ENCODE measurements around the gene MRFAP1L1. TPM values are rescaled to one million over a fixed set of nuclear protein-coding genes. Genes with fewer than 3 reads are reported as not detected.

MRFAP1L1 gene
- total and polyA plus RNA-seq, 9 of the 15 experiments (the other 6 are each of a cell fraction or from before 2014, with no cell fraction given): 37.6 to 111 (median 83.8) TPM

GRCh38 chr4:6703786-6704185 lies 5.9 kb downstream of the MRFAP1L1 start (continued):
- no peak for TF ChIP-seq PREB (CRISPR knock-in tag; IDR thresholded peaks at IDR 0.05)
- no peak for TF ChIP-seq SMARCB1 (IDR thresholded peaks at IDR 0.05; ENCODE audit: insufficient read length, low read depth)
- no peak for TF ChIP-seq PPARD (CRISPR knock-in tag; IDR thresholded peaks at IDR 0.05)
- peak; percentile 69 for TF ChIP-seq THRA (IDR thresholded peaks at IDR 0.05)
- TF ChIP-seq JUND (IDR thresholded peaks at IDR 0.05; ENCODE audit: borderline replicate concordance, low read depth, low read length): peak; percentile 67; the same call in 1 of the 2 replicates
- peak; percentile 57; the same call in 1 of the 3 replicates for TF ChIP-seq JUND (tag; IDR thresholded peaks at IDR 0.05; ENCODE audit: borderline replicate concordance, low read depth, low read length)
- TF ChIP-seq ESRRA (IDR thresholded peaks at IDR 0.05; ENCODE audit: borderline replicate concordance, low read depth): peak; percentile 72
- TF ChIP-seq NFE2 (IDR thresholded peaks at IDR 0.05; ENCODE audit: low read depth): peak; percentile 64
- TF ChIP-seq ZBED1 (IDR thresholded peaks at IDR 0.05): no peak
- 0 out of 2 replicates have a peak, but pooled peaks have one; percentile 28 for TF ChIP-seq USF1 (CRISPR knock-in tag; IDR thresholded peaks at IDR 0.05)
- peak; percentile 85 for TF ChIP-seq BHLHE40 (IDR thresholded peaks at IDR 0.05; ENCODE audit: low read length)
- TF ChIP-seq FOXK2 (conservative IDR thresholded peaks at IDR 0.05 in 1 of 2, IDR thresholded peaks at IDR 0.05 in 1 of 2; ENCODE audit: low read depth in 2 of 2): peak; percentile 49 to 57; a peak in 2 of 4 replicates
- TF ChIP-seq RAD21 (CRISPR knock-in tag; conservative IDR thresholded peaks at IDR 0.05 in 1 of 2, IDR thresholded peaks at IDR 0.05 in 1 of 2): no peak
- no peak for TF ChIP-seq NRF1 (conservative IDR thresholded peaks at IDR 0.05 in 1 of 2, IDR thresholded peaks at IDR 0.05 in 1 of 2)
- TF ChIP-seq RFX7 (CRISPR knock-in tag; IDR thresholded peaks at IDR 0.05): no peak
- peak; percentile 66 for TF ChIP-seq MAFG (tag; conservative IDR thresholded peaks at IDR 0.05)
- TF ChIP-seq TRIM24 (IDR thresholded peaks at IDR 0.05): peak in 1 of 2 experiments; percentile 18; a peak in 1 of 4 replicates
- TF ChIP-seq JUN (IDR thresholded peaks at IDR 0.05; ENCODE audit: borderline replicate concordance, low read depth, low read length): no peak
- no peak for TF ChIP-seq JUN (CRISPR knock-in tag; IDR thresholded peaks at IDR 0.05; ENCODE audit: borderline replicate concordance)
- TF ChIP-seq ATF3 (IDR thresholded peaks at IDR 0.05): peak; percentile 53
- TF ChIP-seq ATF3 (CRISPR knock-in tag; conservative IDR thresholded peaks at IDR 0.05): no peak
- TF ChIP-seq C11orf30 (IDR thresholded peaks at IDR 0.05; ENCODE audit: low read depth): peak; percentile 23; the same call in 1 of the 2 replicates
- no peak for TF ChIP-seq KAT2B (IDR thresholded peaks at IDR 0.05; ENCODE audit: low read depth, low read length)
- TF ChIP-seq FOSL1 (tag; conservative IDR thresholded peaks at IDR 0.05): peak; percentile 50; the same call in 1 of the 2 replicates
